ENCODE data around the gene PPP1R12B. TPM values are rescaled to one million over a fixed set of nuclear protein-coding genes. Genes with fewer than 3 reads are reported as not detected.
"Not testable (repeated sequence)": the region's sequence is repeated elsewhere in the genome, so short reads cannot be mapped to it uniquely, and the experiment has no call there.

Gene PPP1R12B
- polyA plus RNA-seq, 2 donors, result 7.5 to 14.7 TPM

- H3K27ac ChIP-seq (ENCODE audit: low read depth in 2 of 2, low read length in 1 of 2); H3K4me3 ChIP-seq (ENCODE audit: low read depth in 1 of 2, low read length in 2 of 2); H3K9me3 ChIP-seq (ENCODE audit: control insufficient read depth in 2 of 2, insufficient read depth in 1 of 2, low read depth in 1 of 2, low read length in 1 of 2); H3K36me3 ChIP-seq (ENCODE audit: control insufficient read depth in 2 of 2, insufficient read depth in 2 of 2, low read length in 1 of 2); H3K27me3 ChIP-seq (ENCODE audit: control insufficient read depth in 1 of 2, insufficient read depth in 2 of 2, low read length in 2 of 2); H3K4me1 ChIP-seq (ENCODE audit: control insufficient read depth in 2 of 2, insufficient read depth in 2 of 2, low read length in 1 of 2): not testable (repeated sequence)
- 84 to 94% methylated on average over 1 of the region's 1 CpG for WGBS, 2 donors
Observed at GRCh38 chr1:202469123-202469522, 120.6 kb downstream of the PPP1R12B start.

- no peaks in the 10 kb centered on the region for H3K36me3 ChIP-seq (ENCODE audit: control insufficient read depth in 2 of 2, insufficient read depth in 2 of 2, low read length in 1 of 2)
- no peaks in the 10 kb centered on the region for H3K9me3 ChIP-seq (ENCODE audit: control insufficient read depth in 2 of 2, insufficient read depth in 1 of 2, low read depth in 1 of 2, low read length in 1 of 2)
- no peaks in the 10 kb centered on the region for H3K27me3 ChIP-seq (ENCODE audit: control insufficient read depth in 1 of 2, insufficient read depth in 2 of 2, low read length in 2 of 2)
- no peak overlapping the region for H3K27ac ChIP-seq (ENCODE audit: low read depth in 2 of 2, low read length in 1 of 2)
- H3K4me3 ChIP-seq (ENCODE audit: low read depth in 1 of 2, low read length in 2 of 2), result no peak overlapping the region
- 83 to 90% methylated on average over 3 of the region's 3 CpGs for WGBS, 2 donors
- no peaks in the 10 kb centered on the region for H3K4me1 ChIP-seq (ENCODE audit: control insufficient read depth in 2 of 2, insufficient read depth in 2 of 2, low read length in 1 of 2)
Observed at GRCh38 chr1:202471246-202471645, 122.7 kb downstream of the PPP1R12B start.

- not testable (repeated sequence) for H3K9me3 ChIP-seq (ENCODE audit: control insufficient read depth in 2 of 2, insufficient read depth in 1 of 2, low read depth in 1 of 2, low read length in 1 of 2); H3K4me3 ChIP-seq (ENCODE audit: low read depth in 1 of 2, low read length in 2 of 2); H3K27me3 ChIP-seq (ENCODE audit: control insufficient read depth in 1 of 2, insufficient read depth in 2 of 2, low read length in 2 of 2); H3K27ac ChIP-seq (ENCODE audit: low read depth in 2 of 2, low read length in 1 of 2); H3K4me1 ChIP-seq (ENCODE audit: control insufficient read depth in 2 of 2, insufficient read depth in 2 of 2, low read length in 1 of 2); H3K36me3 ChIP-seq (ENCODE audit: control insufficient read depth in 2 of 2, insufficient read depth in 2 of 2, low read length in 1 of 2)
- 90 to 96% methylated on average over 2 of the region's 2 CpGs for WGBS, 2 donors
Observed at GRCh38 chr1:202472347-202473124, 124.0 kb downstream of the PPP1R12B start.

GRCh38 chr1:202473266-202474045 is 125.0 kb downstream of the PPP1R12B start:
- H3K9me3 ChIP-seq (ENCODE audit: control insufficient read depth in 2 of 2, insufficient read depth in 1 of 2, low read depth in 1 of 2, low read length in 1 of 2); H3K36me3 ChIP-seq (ENCODE audit: control insufficient read depth in 2 of 2, insufficient read depth in 2 of 2, low read length in 1 of 2); H3K4me3 ChIP-seq (ENCODE audit: low read depth in 1 of 2, low read length in 2 of 2); H3K4me1 ChIP-seq (ENCODE audit: control insufficient read depth in 2 of 2, insufficient read depth in 2 of 2, low read length in 1 of 2); H3K27ac ChIP-seq (ENCODE audit: low read depth in 2 of 2, low read length in 1 of 2); H3K27me3 ChIP-seq (ENCODE audit: control insufficient read depth in 1 of 2, insufficient read depth in 2 of 2, low read length in 2 of 2): not testable (repeated sequence)
- 92% methylated on average over 6 of the region's 6 CpGs for WGBS, 2 donors

GRCh38 chr1:202479661-202480060 is 131.2 kb downstream of the PPP1R12B start:
- not testable (repeated sequence) for H3K4me3 ChIP-seq (ENCODE audit: low read depth in 1 of 2, low read length in 2 of 2); H3K4me1 ChIP-seq (ENCODE audit: control insufficient read depth in 2 of 2, insufficient read depth in 2 of 2, low read length in 1 of 2); H3K9me3 ChIP-seq (ENCODE audit: control insufficient read depth in 2 of 2, insufficient read depth in 1 of 2, low read depth in 1 of 2, low read length in 1 of 2); H3K36me3 ChIP-seq (ENCODE audit: control insufficient read depth in 2 of 2, insufficient read depth in 2 of 2, low read length in 1 of 2); H3K27ac ChIP-seq (ENCODE audit: low read depth in 2 of 2, low read length in 1 of 2); H3K27me3 ChIP-seq (ENCODE audit: control insufficient read depth in 1 of 2, insufficient read depth in 2 of 2, low read length in 2 of 2)

GRCh38 chr1:202480640-202481039 is 132.1 kb downstream of the PPP1R12B start:
- H3K4me1 ChIP-seq (ENCODE audit: control insufficient read depth in 2 of 2, insufficient read depth in 2 of 2, low read length in 1 of 2); H3K27ac ChIP-seq (ENCODE audit: low read depth in 2 of 2, low read length in 1 of 2); H3K9me3 ChIP-seq (ENCODE audit: control insufficient read depth in 2 of 2, insufficient read depth in 1 of 2, low read depth in 1 of 2, low read length in 1 of 2); H3K36me3 ChIP-seq (ENCODE audit: control insufficient read depth in 2 of 2, insufficient read depth in 2 of 2, low read length in 1 of 2); H3K27me3 ChIP-seq (ENCODE audit: control insufficient read depth in 1 of 2, insufficient read depth in 2 of 2, low read length in 2 of 2); H3K4me3 ChIP-seq (ENCODE audit: low read depth in 1 of 2, low read length in 2 of 2): not testable (repeated sequence)

GRCh38 chr1:202483362-202483761 is 134.9 kb downstream of the PPP1R12B start:
- H3K27ac ChIP-seq (ENCODE audit: low read depth in 2 of 2, low read length in 1 of 2); H3K4me3 ChIP-seq (ENCODE audit: low read depth in 1 of 2, low read length in 2 of 2); H3K4me1 ChIP-seq (ENCODE audit: control insufficient read depth in 2 of 2, insufficient read depth in 2 of 2, low read length in 1 of 2); H3K27me3 ChIP-seq (ENCODE audit: control insufficient read depth in 1 of 2, insufficient read depth in 2 of 2, low read length in 2 of 2); H3K36me3 ChIP-seq (ENCODE audit: control insufficient read depth in 2 of 2, insufficient read depth in 2 of 2, low read length in 1 of 2); H3K9me3 ChIP-seq (ENCODE audit: control insufficient read depth in 2 of 2, insufficient read depth in 1 of 2, low read depth in 1 of 2, low read length in 1 of 2): not testable (repeated sequence)
- WGBS, 2 donors, result 44% methylated on average over 2 of the region's 2 CpGs

- WGBS, 2 donors, result 88% methylated on average over 2 of the region's 2 CpGs
- not testable (repeated sequence) for H3K27ac ChIP-seq (ENCODE audit: low read depth in 2 of 2, low read length in 1 of 2); H3K9me3 ChIP-seq (ENCODE audit: control insufficient read depth in 2 of 2, insufficient read depth in 1 of 2, low read depth in 1 of 2, low read length in 1 of 2); H3K4me3 ChIP-seq (ENCODE audit: low read depth in 1 of 2, low read length in 2 of 2); H3K36me3 ChIP-seq (ENCODE audit: control insufficient read depth in 2 of 2, insufficient read depth in 2 of 2, low read length in 1 of 2); H3K4me1 ChIP-seq (ENCODE audit: control insufficient read depth in 2 of 2, insufficient read depth in 2 of 2, low read length in 1 of 2); H3K27me3 ChIP-seq (ENCODE audit: control insufficient read depth in 1 of 2, insufficient read depth in 2 of 2, low read length in 2 of 2)
Observed at GRCh38 chr1:202484032-202484431, 135.5 kb downstream of the PPP1R12B start.

- H3K27me3 ChIP-seq (ENCODE audit: control insufficient read depth in 1 of 2, insufficient read depth in 2 of 2, low read length in 2 of 2); H3K4me1 ChIP-seq (ENCODE audit: control insufficient read depth in 2 of 2, insufficient read depth in 2 of 2, low read length in 1 of 2); H3K4me3 ChIP-seq (ENCODE audit: low read depth in 1 of 2, low read length in 2 of 2); H3K27ac ChIP-seq (ENCODE audit: low read depth in 2 of 2, low read length in 1 of 2); H3K9me3 ChIP-seq (ENCODE audit: control insufficient read depth in 2 of 2, insufficient read depth in 1 of 2, low read depth in 1 of 2, low read length in 1 of 2); H3K36me3 ChIP-seq (ENCODE audit: control insufficient read depth in 2 of 2, insufficient read depth in 2 of 2, low read length in 1 of 2): not testable (repeated sequence)
- WGBS, 2 donors, result 83 to 92% methylated on average over 3 of the region's 3 CpGs
Observed at GRCh38 chr1:202484820-202485219, 136.3 kb downstream of the PPP1R12B start.

GRCh38 chr1:202488178-202488649 is 139.7 kb downstream of the PPP1R12B start:
- not testable (repeated sequence) for H3K27ac ChIP-seq (ENCODE audit: low read depth in 2 of 2, low read length in 1 of 2); H3K36me3 ChIP-seq (ENCODE audit: control insufficient read depth in 2 of 2, insufficient read depth in 2 of 2, low read length in 1 of 2); H3K4me3 ChIP-seq (ENCODE audit: low read depth in 1 of 2, low read length in 2 of 2); H3K4me1 ChIP-seq (ENCODE audit: control insufficient read depth in 2 of 2, insufficient read depth in 2 of 2, low read length in 1 of 2); H3K27me3 ChIP-seq (ENCODE audit: control insufficient read depth in 1 of 2, insufficient read depth in 2 of 2, low read length in 2 of 2); H3K9me3 ChIP-seq (ENCODE audit: control insufficient read depth in 2 of 2, insufficient read depth in 1 of 2, low read depth in 1 of 2, low read length in 1 of 2)
- WGBS, 2 donors, result 81 to 92% methylated on average over 6 of the region's 6 CpGs

All from esophagus (tissue), 2 donors.